Activated CD4-positive, CD25-positive, alpha-beta regulatory T cell treated with anti-CD3 and anti-CD28 coated beads, Interleukin-2, amount 50 U/mL, for 72 hours (primary cell): ENCODE data around the gene FCHSD2.

Experiments used
- DNase-seq: peaks from one replicate; pipeline ENCODE4 v3.0.0; 2021

The FCHSD2 gene

DNA sequence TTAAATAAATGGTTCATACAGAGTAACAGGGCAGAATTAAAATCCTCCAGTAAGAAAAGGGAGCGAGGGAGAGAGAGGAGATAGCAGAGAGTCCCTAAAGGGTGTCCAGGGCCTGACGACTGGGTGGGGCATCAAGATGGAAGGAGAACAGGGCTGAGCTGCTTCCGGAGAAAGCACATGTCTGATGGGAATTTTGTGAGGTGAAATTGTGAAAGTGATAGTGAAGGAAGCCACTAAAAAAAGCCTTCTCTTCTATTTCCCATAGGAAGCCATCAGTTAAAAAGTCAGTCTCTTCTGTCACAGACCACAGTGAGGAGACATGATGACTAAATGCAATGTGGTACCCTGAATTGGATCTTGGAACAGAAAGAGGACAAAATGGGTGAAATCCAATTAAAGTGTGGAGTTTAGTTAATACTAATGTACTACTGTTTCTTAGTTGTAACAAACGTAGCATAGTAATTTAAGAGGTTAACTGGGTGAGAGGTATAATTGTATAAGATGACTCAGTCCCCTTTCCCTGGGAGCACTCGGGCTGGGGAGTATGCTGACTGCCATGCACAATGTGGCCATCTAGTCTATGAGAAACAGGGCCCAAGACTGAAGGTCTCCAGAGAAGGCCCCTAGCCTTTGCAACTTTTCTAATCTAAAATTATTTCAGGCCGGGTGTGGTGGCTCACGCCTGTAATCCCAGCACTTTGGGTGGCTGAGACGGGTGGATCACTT, 29.5 kb upstream of the FCHSD2 start:
- DNase-seq, result no peak

DNA sequence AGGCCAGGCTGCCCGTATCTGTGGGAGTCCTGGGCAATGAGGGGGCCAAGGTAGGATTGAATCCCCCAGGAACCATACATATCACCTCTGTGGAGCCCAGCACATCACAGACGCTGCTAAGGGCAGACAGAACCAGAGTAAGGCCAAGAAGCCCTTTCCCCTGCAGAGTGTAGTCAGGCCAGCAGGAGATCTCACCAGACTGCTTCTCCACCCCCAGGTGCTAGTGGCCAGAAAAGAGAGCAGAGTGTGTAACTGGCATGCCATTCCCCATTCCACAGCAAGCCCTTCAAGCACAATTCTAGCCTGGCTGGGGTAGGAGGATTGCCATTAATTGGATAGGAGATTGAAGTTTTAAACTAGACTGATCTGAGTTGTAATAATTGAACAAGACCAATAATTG, 28.0 kb upstream of the FCHSD2 start:
- no peak for DNase-seq

DNA sequence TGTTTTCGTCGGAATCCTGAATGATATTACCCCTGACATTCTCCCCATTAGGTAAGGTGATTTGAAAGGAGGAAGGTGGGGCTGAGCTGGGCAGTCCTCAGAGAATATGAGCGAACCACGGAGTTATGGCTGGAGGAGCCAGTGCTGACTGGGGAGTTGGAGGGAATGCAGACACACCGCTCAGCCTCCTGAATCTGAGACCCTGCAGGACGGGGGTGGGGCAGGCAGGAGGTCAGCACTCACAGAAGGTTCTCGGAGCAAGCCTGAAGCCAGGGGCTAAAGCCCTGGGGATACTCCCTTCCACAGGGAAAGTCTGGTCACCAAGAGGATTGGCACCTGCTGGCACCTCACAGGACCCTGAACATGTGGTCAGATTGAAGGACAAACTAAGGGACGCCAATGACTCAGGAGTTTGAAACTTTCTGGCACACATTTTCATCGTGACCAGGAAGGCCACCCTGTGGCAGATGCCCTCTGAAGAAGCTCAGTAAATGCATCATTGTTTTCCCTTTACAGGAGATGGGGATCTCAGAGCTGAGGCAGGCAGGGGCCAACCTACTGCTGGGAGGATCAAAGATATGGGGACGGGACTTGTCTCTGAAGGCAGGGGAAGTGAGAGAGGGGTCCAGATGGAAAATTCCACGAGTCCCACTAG, 26.9 kb upstream of the FCHSD2 start:
- no peak for DNase-seq

DNA sequence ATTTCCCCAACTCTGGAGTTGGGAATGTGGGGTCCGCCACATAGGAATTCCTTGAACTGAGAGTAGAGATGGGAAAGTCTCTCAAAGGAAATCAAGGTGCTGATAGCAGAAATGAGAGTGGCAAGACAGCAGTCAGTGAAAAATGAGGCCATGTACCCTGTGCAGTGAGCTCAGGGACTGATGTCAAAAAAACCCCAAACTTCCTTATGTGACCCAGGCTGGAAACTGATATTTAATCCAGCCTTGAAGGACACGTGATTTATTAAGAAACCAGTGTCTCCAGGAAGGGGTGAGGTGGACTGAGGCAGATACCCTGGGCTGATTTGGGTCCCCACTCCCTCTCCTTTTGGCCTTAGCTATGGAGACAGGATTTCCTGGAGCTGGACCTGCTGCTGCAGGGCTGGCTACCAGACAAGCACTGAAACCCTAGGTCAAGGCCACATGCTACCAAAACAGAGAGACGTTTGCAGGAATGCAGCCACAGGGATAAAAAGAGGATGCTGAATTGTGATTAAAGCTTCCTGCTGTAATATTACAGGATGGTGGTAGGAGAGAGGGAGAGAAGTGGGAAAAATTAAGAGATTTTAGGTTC, 25.3 kb upstream of the FCHSD2 start:
- DNase-seq, result no peak

DNA sequence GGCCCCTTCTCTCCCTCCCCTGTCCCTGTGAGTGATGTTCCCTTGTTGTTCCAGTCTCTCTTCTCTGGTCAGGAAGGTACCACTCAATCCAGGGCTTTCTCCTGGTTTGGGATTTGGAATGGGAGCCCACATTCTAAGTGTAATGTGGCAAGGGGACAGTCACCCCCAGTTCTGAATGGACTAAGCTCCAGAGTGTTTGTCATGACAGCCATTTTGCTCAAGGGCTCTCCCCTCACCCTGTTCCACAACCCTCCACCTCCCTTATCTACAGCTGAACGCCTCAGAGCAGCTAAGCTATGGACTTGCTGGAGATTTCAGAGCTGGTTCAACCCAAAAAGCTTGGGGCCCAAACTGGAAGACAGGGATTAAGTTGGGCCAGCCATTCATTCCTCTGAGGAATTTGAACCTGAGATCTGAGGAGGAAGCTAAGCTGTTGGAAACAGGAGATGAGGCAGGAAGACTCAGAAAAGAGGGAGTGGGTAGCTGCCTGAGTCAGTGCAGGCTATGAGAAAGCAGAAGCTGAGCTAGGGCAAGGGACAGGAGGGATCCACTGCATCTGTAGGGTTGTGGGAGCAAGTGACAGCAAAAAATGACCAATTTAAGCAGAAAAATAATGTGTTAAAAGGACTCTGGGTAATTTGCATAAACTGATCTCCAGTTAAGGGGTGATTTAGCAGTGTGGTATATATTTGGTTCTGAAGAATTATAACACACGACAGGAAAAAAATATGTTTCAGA, 22.9 kb upstream of the FCHSD2 start:
- no peak for DNase-seq

DNA sequence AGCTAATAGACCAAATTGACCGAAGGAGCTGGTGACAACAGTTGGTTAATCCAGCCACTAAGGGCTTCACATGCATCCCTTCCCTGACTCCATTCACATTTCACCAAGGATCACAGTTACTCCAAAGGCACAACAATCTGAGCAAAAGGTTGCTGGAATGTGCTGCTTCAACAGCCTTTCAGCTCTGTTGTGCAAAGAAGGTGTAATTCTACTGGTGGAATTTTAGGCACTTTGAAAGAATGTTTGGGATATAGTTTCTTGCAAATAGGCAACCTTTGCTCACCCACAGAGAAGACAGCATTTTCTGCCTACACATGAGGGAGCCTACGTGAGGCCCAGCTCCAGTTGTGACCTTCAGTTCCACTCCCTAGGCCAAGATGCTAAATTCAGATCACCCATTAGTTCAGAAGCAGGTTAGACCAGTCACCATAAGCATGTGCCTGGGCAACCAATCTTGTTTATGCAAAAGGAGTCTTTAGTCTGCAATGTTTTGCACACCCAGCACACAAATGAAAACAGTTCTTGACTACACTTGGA, 21.6 kb upstream of the FCHSD2 start:
- DNase-seq, result no peak

DNA sequence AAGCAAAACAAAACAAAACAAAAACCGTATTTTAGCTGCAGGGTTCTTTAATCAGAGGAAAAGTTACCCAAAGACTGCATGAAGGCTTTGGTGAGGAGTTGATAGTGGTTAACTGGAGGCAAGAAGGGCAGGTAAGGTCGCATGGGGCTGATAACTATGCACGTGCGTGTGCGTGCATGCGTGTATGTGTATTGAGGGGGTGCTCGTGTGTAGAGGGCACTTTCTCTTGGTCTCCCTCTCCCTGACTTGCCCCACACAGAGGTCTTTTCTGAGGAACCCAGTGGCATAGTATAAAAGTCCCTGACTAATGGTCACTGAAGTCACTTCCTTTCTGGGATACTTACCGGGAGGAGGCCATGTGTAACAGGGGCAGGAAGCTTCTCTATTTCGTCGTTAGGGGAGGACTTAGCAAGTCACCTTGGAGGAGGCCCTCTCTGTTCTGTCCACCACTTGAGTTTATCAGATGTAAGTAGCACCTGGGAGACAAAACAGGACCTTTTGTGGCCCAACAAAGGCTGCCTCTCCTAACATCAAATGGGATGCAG, 20.1 kb upstream of the FCHSD2 start:
- no peak for DNase-seq

DNA sequence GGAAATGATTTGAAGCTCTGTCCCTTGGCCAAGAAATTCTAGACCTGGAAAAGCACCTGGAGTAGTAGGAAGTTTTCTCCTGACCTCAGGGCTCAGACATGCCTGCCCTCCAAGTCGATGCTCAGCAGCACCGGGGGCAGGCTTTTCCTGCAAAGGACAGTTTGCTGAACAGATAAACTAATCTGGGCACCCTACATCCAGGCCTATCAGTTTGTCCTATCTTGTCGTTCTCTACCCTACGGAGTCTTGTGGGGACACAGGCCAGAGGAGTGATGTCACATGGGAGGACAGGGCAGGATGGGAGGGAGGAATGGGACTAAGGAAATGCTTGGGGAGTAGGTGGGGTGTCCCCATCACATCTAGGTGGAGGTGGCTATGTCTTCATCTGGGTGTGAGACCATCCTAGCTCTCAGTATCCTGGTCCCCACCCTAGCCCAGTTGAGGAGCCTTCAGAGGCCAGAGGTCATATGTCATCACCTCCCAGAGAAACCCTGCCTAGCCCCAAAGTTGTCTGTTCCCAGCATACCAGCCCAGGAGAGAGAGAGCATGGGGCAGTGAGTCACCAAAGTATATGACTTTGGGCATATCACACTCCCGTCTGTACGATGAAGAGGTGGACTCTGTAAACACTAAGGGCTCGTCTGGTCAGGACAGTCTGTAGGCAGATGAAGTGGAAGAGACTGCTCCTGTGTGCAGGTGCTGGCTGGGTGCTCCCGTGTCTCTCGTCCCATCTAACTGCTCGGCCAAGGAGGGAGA, 18.1 kb upstream of the FCHSD2 start:
- no peak for DNase-seq

DNA sequence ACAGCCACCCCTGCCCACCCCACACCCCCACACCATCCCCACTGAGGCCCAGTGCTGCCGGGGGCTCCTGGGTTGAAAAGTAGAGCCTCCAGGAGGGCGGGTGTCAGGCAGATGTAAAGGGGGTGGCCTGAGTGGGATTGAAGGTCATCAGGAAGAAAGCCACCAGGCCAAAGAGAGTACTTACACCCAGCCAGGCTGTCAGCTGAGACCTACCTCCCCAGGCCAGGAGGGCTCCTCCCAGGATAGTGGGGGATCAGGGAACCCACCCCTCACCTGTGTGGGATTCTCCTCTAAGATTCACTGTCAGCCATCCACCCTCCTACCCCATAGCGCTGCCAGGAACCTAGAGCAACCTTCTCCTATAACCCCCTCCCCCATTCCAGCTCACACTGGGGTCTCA, 17.2 kb upstream of the FCHSD2 start:
- no peak for DNase-seq

DNA sequence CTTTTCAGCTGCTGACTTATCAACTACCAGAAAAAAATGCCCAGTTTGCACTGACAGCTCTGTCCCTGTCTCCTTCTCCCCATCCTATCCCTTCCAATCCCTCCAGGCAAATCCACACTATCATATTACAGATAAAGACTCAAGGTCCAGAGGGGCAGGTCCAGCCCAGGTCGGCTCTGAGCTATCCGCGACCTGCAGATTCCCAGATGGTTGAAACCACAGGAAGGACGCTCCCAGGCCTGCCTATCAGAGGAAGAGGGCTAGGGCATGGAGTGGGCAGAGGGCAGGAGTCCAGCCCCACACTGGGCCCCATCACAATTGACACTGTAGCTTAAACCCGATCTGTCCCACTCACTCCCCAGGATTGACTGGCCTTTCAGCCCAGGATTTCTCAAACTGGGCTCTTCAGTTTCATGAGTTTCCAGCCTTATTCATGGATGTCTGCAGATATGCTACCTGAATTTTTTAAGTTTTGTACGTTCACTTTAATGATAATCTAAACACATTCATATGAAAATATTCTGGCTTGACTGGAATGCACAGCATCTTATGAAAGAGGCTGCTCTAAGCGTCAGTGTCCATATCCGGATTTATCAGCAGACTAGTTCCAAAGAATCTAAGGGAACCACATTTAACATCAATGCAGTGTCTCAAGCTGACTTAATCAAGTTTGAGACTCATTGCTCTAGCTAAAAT, 16.4 kb upstream of the FCHSD2 start:
- no peak for DNase-seq

DNA sequence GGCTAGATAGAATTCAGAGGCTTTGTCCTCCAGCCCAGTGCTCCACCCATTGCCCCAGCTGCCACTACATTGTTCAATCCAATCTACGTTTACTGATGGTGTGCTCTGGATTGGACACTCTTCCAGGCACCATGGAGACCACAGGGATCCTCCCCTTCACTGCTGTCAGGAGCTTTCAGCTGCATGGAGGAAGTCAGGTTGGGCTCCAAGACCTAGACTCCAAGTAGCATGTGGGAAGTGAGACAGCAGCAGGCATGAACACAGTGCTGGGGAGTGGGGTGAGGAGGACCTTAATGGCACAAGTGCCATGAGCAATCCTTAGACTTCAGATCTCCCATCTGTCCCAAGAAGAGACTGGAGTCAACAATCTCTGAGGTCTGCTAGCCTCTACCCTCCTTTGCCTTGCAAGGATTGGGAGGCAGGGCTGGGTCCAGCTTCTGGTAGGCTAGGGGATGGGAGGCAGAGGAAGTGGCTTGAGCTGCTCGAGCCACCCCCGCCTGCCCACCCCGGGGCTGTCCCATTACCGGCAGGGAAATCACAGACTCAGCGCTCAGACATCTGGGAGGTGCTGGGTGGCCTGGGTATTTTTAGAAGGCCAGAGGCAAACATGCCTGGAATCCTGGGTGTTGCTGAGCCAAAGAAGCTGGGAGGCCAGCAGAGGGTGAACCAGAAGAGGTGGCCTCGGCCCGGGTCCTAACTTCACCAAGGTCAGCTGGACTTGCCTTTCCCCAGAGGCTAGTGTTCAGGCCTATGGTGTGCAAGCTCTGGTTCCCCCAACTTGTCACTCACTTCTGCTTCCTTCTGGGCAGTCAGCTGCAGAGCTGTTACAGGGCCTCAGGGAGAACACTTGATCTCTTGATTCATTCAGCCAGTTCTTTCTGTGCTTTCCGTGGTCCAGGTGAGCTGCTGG, 15.2 kb upstream of the FCHSD2 start:
- peak; percentile 40 for DNase-seq

DNA sequence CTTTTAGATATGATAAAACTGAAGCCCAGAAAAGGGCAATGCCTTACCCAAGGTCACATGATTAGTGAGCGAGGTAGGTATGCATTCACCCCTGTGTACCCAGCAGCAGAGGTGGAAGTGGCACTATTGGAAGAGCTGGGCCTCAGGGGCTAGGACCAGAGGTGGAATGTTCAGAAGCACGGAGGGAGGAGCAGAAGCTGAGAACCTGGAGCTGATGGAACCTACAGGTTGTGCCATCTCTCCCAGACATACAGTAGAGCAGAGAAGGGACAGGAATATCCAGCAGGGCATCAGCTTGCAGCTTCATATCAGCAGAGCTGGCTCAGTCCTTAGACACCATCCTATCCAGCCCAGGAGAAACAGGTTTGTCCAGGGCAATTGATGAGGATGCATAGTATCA, 14.6 kb upstream of the FCHSD2 start:
- DNase-seq, result no peak

DNA sequence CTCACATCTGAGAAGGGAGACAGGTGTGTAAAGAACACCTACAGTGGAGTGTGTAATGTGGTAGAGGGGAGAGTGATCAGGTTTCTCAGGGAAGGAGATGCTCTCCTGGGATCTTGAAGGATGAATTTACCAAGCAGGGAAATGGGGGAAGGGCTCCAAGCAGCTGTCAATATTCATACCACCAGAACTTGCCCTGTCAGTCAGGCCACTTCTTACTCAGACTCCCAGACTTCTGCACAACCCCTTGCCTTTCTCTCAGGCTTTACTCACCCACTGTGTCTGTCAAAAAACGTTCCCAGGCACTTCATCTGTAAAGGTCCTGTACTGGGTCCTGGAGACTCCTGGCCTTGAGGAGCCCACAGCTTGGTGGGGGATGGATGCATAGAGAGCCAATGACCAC, 14.0 kb upstream of the FCHSD2 start:
- no peak for DNase-seq

DNA sequence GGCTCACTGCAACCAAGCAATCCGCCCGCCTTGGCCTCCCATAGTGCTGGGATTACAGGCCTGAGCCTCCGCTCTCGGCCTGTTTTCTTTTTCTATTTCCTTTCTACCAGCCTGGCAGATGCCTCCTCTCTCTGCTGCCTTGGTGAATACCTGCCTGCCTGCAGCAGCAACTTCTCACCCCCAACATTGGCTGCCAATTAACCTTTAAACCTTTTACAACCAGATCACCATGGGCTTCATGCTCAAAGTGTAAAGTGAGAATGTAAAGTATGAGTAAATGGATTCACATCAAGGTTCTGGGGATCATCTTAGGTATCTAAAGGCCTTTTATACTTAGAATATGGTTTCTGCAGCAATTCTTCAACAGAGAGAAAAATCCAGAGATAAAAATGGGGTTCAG, 13.0 kb upstream of the FCHSD2 start:
- no peak for DNase-seq

DNA sequence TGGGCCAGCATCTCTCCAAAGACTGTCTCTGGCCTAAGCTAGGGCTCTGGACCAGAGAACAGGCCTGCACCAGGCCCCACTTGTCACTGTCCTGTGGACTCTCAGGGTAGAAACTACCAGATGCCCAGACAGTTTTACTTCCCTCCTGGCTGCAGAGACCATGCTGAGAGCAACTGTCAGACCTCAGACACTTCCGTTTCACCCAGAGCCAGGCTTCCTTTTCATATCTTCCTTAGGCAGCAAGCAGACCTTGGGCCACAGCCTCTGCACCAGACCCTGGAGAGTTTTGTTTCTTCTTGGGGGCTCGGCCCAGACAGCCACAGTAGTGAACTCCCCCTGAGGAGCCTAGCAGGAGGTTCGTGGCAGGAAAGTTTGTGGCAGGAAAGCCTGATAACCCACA, 12.1 kb upstream of the FCHSD2 start:
- no peak for DNase-seq

DNA sequence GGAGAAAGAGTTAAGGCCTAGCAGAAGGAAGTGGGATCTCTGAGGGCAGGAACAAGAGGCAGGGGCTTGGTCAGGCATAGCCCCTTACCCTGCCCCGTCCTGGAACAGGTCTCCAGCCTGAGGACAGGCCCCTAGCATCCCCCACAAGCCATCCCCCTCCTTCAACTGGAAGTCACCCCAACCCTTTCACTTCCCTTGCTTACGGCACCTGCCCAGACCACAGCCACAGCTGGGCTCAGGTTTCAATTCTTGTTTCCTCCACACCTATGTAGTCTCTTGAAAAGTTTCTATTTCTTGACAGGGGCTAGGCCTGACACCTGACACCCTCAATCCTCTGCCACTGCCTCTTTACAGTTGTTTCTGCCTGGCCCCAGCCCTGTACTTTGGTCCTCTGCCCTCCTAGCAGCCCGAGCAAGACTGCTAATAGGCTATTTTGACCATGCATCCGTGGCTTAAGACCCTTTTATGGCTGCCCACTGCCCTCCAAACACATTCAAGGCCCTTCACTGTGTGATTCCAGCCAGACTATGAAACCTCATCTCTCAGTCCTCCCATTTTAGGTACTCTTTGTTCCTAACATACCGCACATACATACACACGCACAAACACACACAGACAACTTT, 10.9 kb upstream of the FCHSD2 start:
- DNase-seq, result peak; percentile 36

DNA sequence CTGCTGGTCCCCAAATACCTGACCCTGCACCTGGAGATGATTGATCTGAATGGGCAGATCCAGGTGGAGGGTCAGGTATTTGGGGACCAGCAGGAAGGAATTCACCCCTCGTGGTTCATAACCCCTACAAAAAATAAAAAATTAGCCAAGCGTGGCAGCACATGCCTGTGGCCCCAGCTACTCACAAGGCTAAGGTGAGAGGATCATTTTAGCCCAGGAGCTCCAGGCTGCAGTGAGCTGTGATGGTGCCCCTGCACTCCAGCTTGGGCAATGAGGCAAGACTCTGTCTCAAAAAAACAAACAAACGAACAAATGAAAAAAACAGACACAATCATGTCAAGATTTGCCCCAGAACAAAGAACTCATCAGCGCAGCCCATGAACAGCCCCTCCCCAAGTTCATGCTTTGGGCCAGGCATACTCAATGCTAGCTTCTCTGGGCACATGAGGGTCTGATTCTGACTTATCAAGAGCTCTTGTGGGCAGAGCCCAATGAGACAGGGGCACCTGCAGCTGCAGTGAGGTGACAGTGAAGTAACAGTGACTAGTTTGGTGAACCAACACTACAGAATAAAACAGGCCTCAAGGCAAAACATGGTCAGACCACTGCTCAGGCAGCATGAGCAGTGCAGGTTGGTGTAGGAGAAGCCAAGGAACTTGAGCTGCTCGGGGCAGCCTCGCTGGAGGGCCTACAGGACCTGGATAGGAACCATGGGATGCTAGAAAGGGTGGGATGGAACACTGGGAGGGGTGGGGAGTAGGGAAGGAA, 10.2 kb upstream of the FCHSD2 start:
- no peak for DNase-seq

DNA sequence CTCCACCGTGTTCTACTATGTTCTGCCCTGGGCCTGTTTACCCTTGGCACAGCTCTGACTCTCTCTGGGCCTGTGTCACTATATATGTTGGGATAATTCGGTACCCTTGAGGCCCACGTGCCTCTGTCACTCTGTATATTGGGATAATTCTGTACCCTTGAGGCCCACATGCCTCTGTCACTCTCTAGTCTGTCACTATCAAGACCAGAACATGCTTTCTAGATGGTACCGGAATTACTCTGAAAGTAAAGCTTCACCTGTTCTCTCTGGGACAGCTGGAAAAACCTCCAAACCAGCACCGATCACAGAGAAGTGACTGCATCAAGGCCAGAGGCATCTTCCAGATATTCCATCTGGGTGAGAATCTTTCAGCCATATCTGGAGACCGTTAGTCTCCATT, 9.3 kb upstream of the FCHSD2 start:
- no peak for DNase-seq

DNA sequence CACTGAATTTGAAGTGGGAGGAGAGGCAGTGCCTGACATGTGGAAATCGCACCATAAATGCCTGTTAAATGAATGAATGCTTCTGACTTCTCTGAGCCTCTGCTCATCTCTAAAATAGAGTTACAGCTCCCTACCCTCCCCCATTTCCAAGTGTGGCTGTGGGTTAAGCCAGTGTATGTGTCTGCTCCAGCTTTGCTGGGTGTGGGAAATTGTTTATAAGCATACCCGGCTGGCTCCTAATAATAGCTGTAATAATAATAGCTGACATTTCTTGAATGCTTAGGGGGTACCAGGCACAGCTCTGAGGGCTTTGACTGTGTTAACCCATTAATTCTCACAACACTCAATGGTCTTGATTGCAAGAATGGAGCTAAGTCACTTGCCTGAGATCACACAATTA, 7.0 kb upstream of the FCHSD2 start:
- DNase-seq, result no peak
